ENCODE data around the gene WWOX. TPM values are rescaled to one million over a fixed set of nuclear protein-coding genes. Genes with fewer than 3 reads are reported as not detected.

The WWOX gene
- total RNA-seq, 1 donor from 2014 or later: 19.2 TPM

GRCh38 chr16:78995441-78995840 is 896.0 kb downstream of the WWOX start:
- DNase-seq (no peak), ATAC-seq (no peak)
- Histone ChIP-seq H3K27ac (no peak overlapping the region), H3K36me3 (no peaks in the 10 kb centered on the region), H3K27me3 (ENCODE audit: low read depth) (no peaks in the 10 kb centered on the region), H3K4me1 (no peaks in the 10 kb centered on the region), H3K4me3 (no peak overlapping the region), H3K9me3 (no peaks in the 10 kb centered on the region)
- intact Hi-C loops (cut with DNase I): no loop called here
- TF ChIP-seq CTCF (IDR thresholded peaks at IDR 0.05): no peak

GRCh38 chr16:78996790-78997189 is 897.3 kb downstream of the WWOX start:
- no peaks in the 10 kb centered on the region for H3K4me1 ChIP-seq
- no peaks in the 10 kb centered on the region for H3K9me3 ChIP-seq
- ATAC-seq (no peak), DNase-seq (no peak)
- intact Hi-C loops (cut with DNase I): no loop called here
- H3K27me3 ChIP-seq (ENCODE audit: low read depth): no peaks in the 10 kb centered on the region
- TF ChIP-seq CTCF (IDR thresholded peaks at IDR 0.05): no peak
- H3K36me3 ChIP-seq: no peaks in the 10 kb centered on the region
- H3K27ac ChIP-seq: no peak overlapping the region
- no peak overlapping the region for H3K4me3 ChIP-seq

- no peaks in the 10 kb centered on the region for H3K36me3 ChIP-seq
- intact Hi-C loops (cut with DNase I): no loop called here
- DNase-seq: no peak
- no peak overlapping the region for H3K27ac ChIP-seq
- ATAC-seq: no peak
- no peaks in the 10 kb centered on the region for H3K27me3 ChIP-seq (ENCODE audit: low read depth)
- no peak for TF ChIP-seq CTCF (IDR thresholded peaks at IDR 0.05)
- H3K4me1 ChIP-seq: no peaks in the 10 kb centered on the region
- H3K9me3 ChIP-seq: no peaks in the 10 kb centered on the region
- H3K4me3 ChIP-seq: no peak overlapping the region
Measured at GRCh38 chr16:78998879-78999278, 899.4 kb downstream of the WWOX start.

GRCh38 chr16:79001156-79001967 is 901.9 kb downstream of the WWOX start:
- DNase-seq (no peak), ATAC-seq (no peak)
- no peak for TF ChIP-seq CTCF (IDR thresholded peaks at IDR 0.05)
- no peak overlapping the region for H3K4me3 ChIP-seq
- no peaks in the 10 kb centered on the region for H3K9me3 ChIP-seq
- no peak overlapping the region for H3K27ac ChIP-seq
- H3K27me3 ChIP-seq (ENCODE audit: low read depth): no peaks in the 10 kb centered on the region
- no peaks in the 10 kb centered on the region for H3K4me1 ChIP-seq
- H3K36me3 ChIP-seq: no peaks in the 10 kb centered on the region
- intact Hi-C loops (cut with DNase I): no loop called here

- Histone ChIP-seq H3K27ac (no peak overlapping the region), H3K27me3 (ENCODE audit: low read depth) (no peaks in the 10 kb centered on the region), H3K4me3 (no peak overlapping the region), H3K4me1 (no peaks in the 10 kb centered on the region), H3K36me3 (no peaks in the 10 kb centered on the region), H3K9me3 (no peaks in the 10 kb centered on the region)
- intact Hi-C loops (cut with DNase I): no loop called here
- DNase-seq (no peak), ATAC-seq (no peak)
- no peak for TF ChIP-seq CTCF (IDR thresholded peaks at IDR 0.05)
Measured at GRCh38 chr16:79003026-79003609, 903.7 kb downstream of the WWOX start.

Measured in lower lobe of right lung (tissue), 2 donors.